HepG2 (cell line): ENCODE measurements around the gene ZGRF1. TPM values are rescaled to one million over a fixed set of nuclear protein-coding genes. Genes with fewer than 3 reads are reported as not detected.
A peak's percentile ranks its signal among the peaks of the same experiment; 100 is the strongest.

Source experiments
- ATAC-seq: fragments of 200-7000 bp; cut with Tn5 transposase; 3 replicates; pipeline ENCODE4 v1.9.1; 2020; ENCODE audit warnings: mild to moderate bottlenecking, moderate library complexity
- BruUV-seq: library from RNA; stranded (reverse); fragments of 400-500 nt; replicated peaks from 2 replicates; lab custom pipeline; 2021; lab: Mats Ljungman, UMichigan
- CTCF ChIA-PET: fragments of 300-600 bp; formaldehyde crosslinking; extraction: SDS; loops from one replicate; lab custom pipeline; 2021; ENCODE audit warnings: low total read pairs, inconsistent platforms, low intra/inter-chr PET ratio; lab: Yijun Ruan, JAX
- POLR2A ChIA-PET: fragments of 350-600 bp; sonication (Branson Sonifier 250); formaldehyde crosslinking; loops from one replicate; lab custom pipeline; 2020; ENCODE audit warnings: antibody characterized with exemption, inconsistent platforms; lab: Yijun Ruan, JAX
- DNase-seq: peaks from one replicate; pipeline ENCODE4 v3.0.0-alpha.2; 2015; ENCODE audit warnings: low spot score
- FAIRE-seq: peaks from 3 replicates; lab custom pipeline; 2011; peaks lifted over from hg19 to GRCh38; lab: Jason Lieb, UNC
- H2AFZ ChIP-seq: one replicate; pipeline ENCODE4 v1.6.1; 2011; ENCODE audit warnings: low read length, inconsistent platforms
- H3K27ac ChIP-seq: fragments of 300-600 bp; 3 replicates; pipeline ENCODE4 v1.8.0; 2011; ENCODE audit warnings: mixed run types, mild to moderate bottlenecking, mixed read lengths, low read length, inconsistent platforms; ENCODE audit not compliant: insufficient read depth; ENCODE audit errors: extremely low read length
- H3K27me3 ChIP-seq, 2 experiments: fragments of 200-600 bp in 1 of 2; 2 replicates in 1 of 2; 3 replicates in 1 of 2; pipeline versions ENCODE4 v1.6.0 to v1.8.0; 2011; ENCODE audit warnings: low read length in 2 of 2, mild to moderate bottlenecking in 2 of 2, moderate library complexity in 2 of 2, inconsistent platforms in 1 of 2; ENCODE audit not compliant: insufficient read depth in 2 of 2, control insufficient read depth in 1 of 2
- H3K36me3 ChIP-seq, 2 experiments: fragments of 200-600 bp in 1 of 2; replicated peaks in 1 of 2; 2 replicates in 1 of 2; 3 replicates in 1 of 2; pipeline versions ENCODE4 v1.5.1 to v1.8.0; 2011; ENCODE audit warnings: low read length in 2 of 2, inconsistent platforms in 1 of 2; ENCODE audit not compliant: insufficient read depth in 2 of 2, control insufficient read depth in 1 of 2
- H3K4me1 ChIP-seq: 2 replicates; pipeline ENCODE4 v1.5.1; 2012; ENCODE audit warnings: low read length, inconsistent platforms; ENCODE audit not compliant: insufficient read depth
- H3K4me2 ChIP-seq: 2 replicates; pipeline ENCODE4 v1.6.0; 2011; ENCODE audit warnings: low read depth, low read length, inconsistent platforms
- H3K4me3 ChIP-seq, 3 experiments: fragments of 200-600 bp in 1 of 3; sonication (generic), shearing (Covaris generic) in 1 of 3; replicated peaks in 1 of 3; 2 replicates each; pipeline ENCODE4 v1.5.1; 2011 to 2016; ENCODE audit warnings: low read length in 3 of 3, inconsistent platforms in 2 of 3, low read depth in 2 of 3, mild to moderate bottlenecking in 2 of 3, control low read depth in 1 of 3, mixed read lengths in 1 of 3; ENCODE audit not compliant: insufficient read depth in 1 of 3
- H3K79me2 ChIP-seq: one replicate; pipeline ENCODE4 v1.6.1; 2011; ENCODE audit warnings: low read length, inconsistent platforms; ENCODE audit not compliant: insufficient read depth
- H3K9ac ChIP-seq: 2 replicates; pipeline ENCODE4 v1.6.0; 2011; ENCODE audit warnings: mild to moderate bottlenecking, low read depth, low read length, inconsistent platforms; ENCODE audit not compliant: insufficient read depth
- H3K9me3 ChIP-seq: 2 replicates; pipeline ENCODE4 v1.5.1; 2012; ENCODE audit warnings: mild to moderate bottlenecking, low read length
- H4K20me1 ChIP-seq: 2 replicates; pipeline ENCODE4 v1.6.0; 2011; ENCODE audit warnings: inconsistent platforms, mild to moderate bottlenecking, low read length, moderate library complexity; ENCODE audit not compliant: insufficient read depth
- CTCF ChIP-seq: sonication (generic); formaldehyde crosslinking; IDR thresholded peaks from 2 replicates; pipeline ENCODE4 v1.5.0; 2020; ENCODE audit warnings: mild to moderate bottlenecking, missing genetic modification reagents, moderate library complexity
- KMT2B ChIP-seq: IDR thresholded peaks from 2 replicates; pipeline ENCODE4 v1.6.1; 2016; ENCODE audit warnings: missing genetic modification reagents, missing compliant biosample characterization
- MED13 ChIP-seq: sonication (generic); formaldehyde crosslinking; IDR thresholded peaks from 2 replicates; pipeline ENCODE4 v1.5.0; 2020; ENCODE audit warnings: missing genetic modification reagents
- SMC3 ChIP-seq: IDR thresholded peaks from 2 replicates; pipeline ENCODE4 v1.6.1; 2011; ENCODE audit warnings: low read length, improper control_type of control experiment
- STAG1 ChIP-seq: sonication (generic); formaldehyde crosslinking; IDR thresholded peaks from 2 replicates; pipeline ENCODE4 v1.4.0; 2020; ENCODE audit warnings: missing genetic modification reagents
- ZNF264 ChIP-seq: sonication (generic); formaldehyde crosslinking; IDR thresholded peaks from 2 replicates; pipeline ENCODE4 v1.4.0; 2020; ENCODE audit warnings: missing genetic modification reagents
- ZSCAN22 ChIP-seq: sonication (generic); formaldehyde crosslinking; IDR thresholded peaks from 2 replicates; pipeline ENCODE4 v1.4.0; 2020; ENCODE audit warnings: mild to moderate bottlenecking, missing genetic modification reagents
- WGBS: methylation state at CpG from one replicate; pipeline ENCODE4 v1.1.6; 2017; ENCODE audit warnings: low lambda C conversion rate; 5-methylcytosine and 5-hydroxymethylcytosine counted together
- in situ Hi-C: cut with HindIII; loops from 2 replicates; pipeline ENCODE4 v1.10.0; 2017; ENCODE audit warnings: low pct_unique_long_range_greater_than_20kb; ENCODE audit not compliant: extremely low pct_ligation_motif_present
- intact Hi-C: fragments of 100-400 bp; cut with micrococcal nuclease; formaldehyde crosslinking; loops from one replicate; pipeline ENCODE4 v1.10.0; 2022; ENCODE audit not compliant: unreplicated experiment
- polyA plus RNA-seq, 8 experiments: library from polyadenylated mRNA; depleted of rRNA in 3 of 8; stranded (reverse) in 7 of 8; unstranded in 1 of 8; fragments of >200 nt; fragmentation: Illumina TruSeq in 4 of 8; extraction: Trizol in 4 of 8; gene quantifications; 2 replicates each; pipeline versions ENCODE4 v1.2.1 to v1.2.3, GENCODE V29; 2011 to 2016; ENCODE audit warnings: low read depth in 4 of 8, missing spikeins in 1 of 8, mixed read lengths in 1 of 8; ENCODE audit not compliant: insufficient read depth in 1 of 8
- total RNA-seq, 5 experiments: library from RNA; depleted of rRNA; stranded (reverse); fragments of >200 nt; fragmentation: Illumina TruSeq; extraction: Trizol; gene quantifications; 2 replicates each; pipeline ENCODE4 v1.2.3, GENCODE V29; 2016; ENCODE audit warnings: low read depth in 1 of 5

The ZGRF1 gene
- total and polyA plus RNA-seq, 2 of the 13 experiments (the other 11 are each of a cell fraction or from before 2014, with no cell fraction given): 8.6 to 15.9 TPM

DNA sequence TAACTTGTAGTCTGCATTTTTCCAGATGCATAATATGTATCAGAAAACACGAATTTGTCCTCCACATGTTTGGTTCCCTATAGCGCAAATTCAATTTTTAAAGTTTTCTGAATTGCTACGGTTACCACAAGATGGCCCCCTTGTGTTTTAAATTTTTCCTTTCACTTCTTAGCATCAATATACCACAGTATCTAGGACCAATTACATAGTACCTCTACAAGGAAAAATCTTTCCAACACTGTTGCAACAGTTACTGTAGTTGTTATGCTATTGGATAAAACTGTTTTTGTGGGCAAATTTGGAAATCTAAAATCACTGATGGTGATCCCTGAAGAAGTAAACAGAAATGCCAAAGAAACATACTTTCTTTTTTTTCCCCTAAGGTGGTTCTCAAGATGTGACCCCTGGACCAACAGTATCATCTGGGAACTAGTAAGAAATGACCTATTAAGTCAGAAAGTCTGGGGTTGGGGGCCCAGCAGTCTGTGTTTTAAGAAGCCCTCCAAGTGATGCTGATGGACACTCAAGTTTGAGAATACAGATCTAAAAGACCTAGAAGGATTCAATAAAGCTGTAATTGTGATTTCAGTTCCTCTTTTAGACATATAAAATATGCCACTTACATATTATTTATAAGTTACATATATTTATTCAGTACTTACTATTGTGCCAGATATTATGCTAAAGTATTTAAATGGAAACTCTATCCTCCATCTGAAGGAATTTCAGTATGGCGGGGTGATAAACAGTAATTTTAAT, 3.1 kb downstream of the ZGRF1 start:
- no peak overlapping the region for H3K27ac ChIP-seq
- DNase-seq (peak; percentile 18), ATAC-seq (no peak), FAIRE-seq (no peak)
- no peak overlapping the region for H2AFZ ChIP-seq
- intact Hi-C loops: loop anchor here (1.0 kb wide), 1 partner anchor 132 kb away; no protein-coding TSS in a partner anchor
- no peaks in the 10 kb centered on the region for H4K20me1 ChIP-seq
- H3K4me1 ChIP-seq: peaks cover 14% of the 10 kb centered on the region
- ChIA-PET CTCF (interaction anchor here (2.5 kb wide), 2 partner anchors 129 to 132 kb away, joined by 16 to 26 read pairs; no protein-coding TSS in a partner anchor), POLR2A (no interaction called here)
- no peak overlapping the region for H3K4me3 ChIP-seq
- in situ Hi-C loops: loop anchor here (10.0 kb wide), 1 partner anchor 311 kb away; no protein-coding TSS in a partner anchor
- TF ChIP-seq CTCF (CRISPR knock-in tag) (peak; percentile 60), KMT2B (CRISPR knock-in tag) (no peak), SMC3 (peak; percentile 53; the same call in 1 of the 2 replicates), STAG1 (CRISPR knock-in tag) (peak; percentile 59), MED13 (no peak), ZSCAN22 (no peak), ZNF264 (CRISPR knock-in tag) (no peak)
- peaks cover 26% of the 10 kb centered on the region for H3K79me2 ChIP-seq
- H3K4me2 ChIP-seq: no peak overlapping the region
- no peaks in the 10 kb centered on the region for H3K9me3 ChIP-seq
- H3K27me3 ChIP-seq: no peaks in the 10 kb centered on the region; a peak in 1 of 5 replicates
- no TSS peak for BruUV-seq
- 49% methylated on average over 4 of the region's 4 CpGs for WGBS
- H3K36me3 ChIP-seq: 0 out of 5 replicates have a peak, but pooled peaks cover 0 to 6% of the 10 kb centered on the region in 2 experiments
- no peak overlapping the region for H3K9ac ChIP-seq
